Colonic mucosa (tissue), 4 donors: ENCODE results near the gene ERAP2. TPM values are rescaled to one million over a fixed set of nuclear protein-coding genes. Genes with fewer than 3 reads are reported as not detected.

Experiments used
- DNase-seq: peaks from one replicate; pipeline ENCODE4 v3.0.0-alpha.2; 2020
- H3K27ac ChIP-seq: fragments of 200-600 bp; one replicate; pipeline ENCODE4 v1.8.0; 2021
- H3K27me3 ChIP-seq: fragments of 200-600 bp; one replicate; pipeline ENCODE4 v1.8.0; 2021
- H3K36me3 ChIP-seq: fragments of 200-600 bp; one replicate; pipeline ENCODE4 v1.8.0; 2021
- H3K4me1 ChIP-seq: fragments of 200-600 bp; one replicate; pipeline ENCODE4 v1.8.0; 2021; ENCODE audit warnings: mild to moderate bottlenecking
- H3K4me3 ChIP-seq: fragments of 200-600 bp; one replicate; pipeline ENCODE4 v1.8.0; 2021
- H3K9ac ChIP-seq, 2 donors: one replicate each; pipeline ENCODE4 v1.7.0; 2013; ENCODE audit warnings: control low read depth in 2 of 2, low read depth in 2 of 2, low read length in 2 of 2
- H3K9me3 ChIP-seq: fragments of 200-600 bp; one replicate; pipeline ENCODE4 v1.8.0; 2021
- intact Hi-C: fragments of 100-400 bp; cut with DNase I; formaldehyde crosslinking; loops from one replicate; pipeline ENCODE4 v1.14.1; 2022
- total RNA-seq, 2 donors: library from RNA; stranded (reverse); fragmentation: NEBNext Ultra II Directional in 1 of 2; extraction: Animal tissue kit (Norgen Biotek cat#: 25700) in 1 of 2; gene quantifications; one replicate each; pipeline ENCODE4 v1.2.1, GENCODE V29; 2021
- TF ChIP-seq, protein P1 (sequence below): fragments of 200-600 bp; IDR thresholded peaks from one replicate; pipeline ENCODE4 v1.8.0; 2022; ENCODE audit warnings: antibody characterized with exemption, mild to moderate bottlenecking
- donor health status: healthy.
- donor health status: DM: no; HTN: no; CAD: no.
- donor health status: DM: no; HTN: no; CAD: no.

ERAP2 gene
- total RNA-seq, 2 donors from 2014 or later: 18.3 to 26.7 TPM

DNA sequence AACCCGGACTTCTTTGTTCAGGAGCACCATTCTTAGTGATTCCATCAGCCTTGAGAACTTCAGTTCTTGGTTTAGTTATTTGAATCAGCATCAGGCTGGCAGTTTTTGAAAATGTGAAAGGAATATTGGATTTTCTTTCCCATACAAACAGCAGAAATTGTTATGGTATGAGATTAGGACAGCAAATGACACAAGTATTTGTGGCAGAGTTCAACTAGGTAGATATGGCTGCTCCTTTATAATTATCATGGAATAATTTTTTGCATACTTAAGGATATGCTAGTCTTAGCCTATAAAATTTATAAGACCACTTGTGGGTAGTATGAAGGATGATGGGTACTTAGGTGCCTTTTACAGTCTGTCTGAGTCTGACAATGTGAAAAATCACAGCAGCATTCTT lies 25.5 kb downstream of the ERAP2 start:
- H3K36me3 ChIP-seq: no peaks in the 10 kb centered on the region
- H3K4me3 ChIP-seq: no peak overlapping the region
- DNase-seq: no peak
- H3K27ac ChIP-seq: no peak overlapping the region
- intact Hi-C loops: no loop called here
- no peaks in the 10 kb centered on the region for H3K4me1 ChIP-seq
- no peaks in the 10 kb centered on the region for H3K9me3 ChIP-seq
- H3K27me3 ChIP-seq: no peaks in the 10 kb centered on the region
- TF ChIP-seq, protein P1, sequence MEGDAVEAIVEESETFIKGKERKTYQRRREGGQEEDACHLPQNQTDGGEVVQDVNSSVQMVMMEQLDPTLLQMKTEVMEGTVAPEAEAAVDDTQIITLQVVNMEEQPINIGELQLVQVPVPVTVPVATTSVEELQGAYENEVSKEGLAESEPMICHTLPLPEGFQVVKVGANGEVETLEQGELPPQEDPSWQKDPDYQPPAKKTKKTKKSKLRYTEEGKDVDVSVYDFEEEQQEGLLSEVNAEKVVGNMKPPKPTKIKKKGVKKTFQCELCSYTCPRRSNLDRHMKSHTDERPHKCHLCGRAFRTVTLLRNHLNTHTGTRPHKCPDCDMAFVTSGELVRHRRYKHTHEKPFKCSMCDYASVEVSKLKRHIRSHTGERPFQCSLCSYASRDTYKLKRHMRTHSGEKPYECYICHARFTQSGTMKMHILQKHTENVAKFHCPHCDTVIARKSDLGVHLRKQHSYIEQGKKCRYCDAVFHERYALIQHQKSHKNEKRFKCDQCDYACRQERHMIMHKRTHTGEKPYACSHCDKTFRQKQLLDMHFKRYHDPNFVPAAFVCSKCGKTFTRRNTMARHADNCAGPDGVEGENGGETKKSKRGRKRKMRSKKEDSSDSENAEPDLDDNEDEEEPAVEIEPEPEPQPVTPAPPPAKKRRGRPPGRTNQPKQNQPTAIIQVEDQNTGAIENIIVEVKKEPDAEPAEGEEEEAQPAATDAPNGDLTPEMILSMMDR: no peak
- no peak overlapping the region for H3K9ac ChIP-seq

DNA sequence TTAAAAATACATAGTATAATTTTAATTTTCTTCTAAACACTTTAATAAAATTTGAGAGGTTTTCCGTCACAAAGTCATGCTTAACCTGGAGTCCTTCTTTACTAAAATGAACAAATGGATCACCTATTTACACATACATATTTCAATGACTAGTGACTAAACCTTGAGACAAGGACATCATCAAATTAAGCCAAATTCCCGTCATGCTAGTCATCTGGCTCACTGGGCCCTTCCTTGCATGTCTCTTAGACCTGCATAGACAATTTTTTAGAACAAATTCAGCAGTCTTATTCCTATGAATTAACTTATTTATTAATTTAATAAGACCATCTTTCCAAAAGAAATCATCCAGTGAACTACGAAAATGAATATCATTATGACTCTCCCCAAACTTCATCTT lies 26.6 kb downstream of the ERAP2 start:
- intact Hi-C loops: no loop called here
- no peaks in the 10 kb centered on the region for H3K27me3 ChIP-seq
- no peak for DNase-seq
- no peaks in the 10 kb centered on the region for H3K9me3 ChIP-seq
- H3K36me3 ChIP-seq: no peaks in the 10 kb centered on the region
- no peak overlapping the region for H3K4me3 ChIP-seq
- no peaks in the 10 kb centered on the region for H3K4me1 ChIP-seq
- TF ChIP-seq, protein P1: no peak
- no peak overlapping the region for H3K27ac ChIP-seq
- no peak overlapping the region for H3K9ac ChIP-seq

DNA sequence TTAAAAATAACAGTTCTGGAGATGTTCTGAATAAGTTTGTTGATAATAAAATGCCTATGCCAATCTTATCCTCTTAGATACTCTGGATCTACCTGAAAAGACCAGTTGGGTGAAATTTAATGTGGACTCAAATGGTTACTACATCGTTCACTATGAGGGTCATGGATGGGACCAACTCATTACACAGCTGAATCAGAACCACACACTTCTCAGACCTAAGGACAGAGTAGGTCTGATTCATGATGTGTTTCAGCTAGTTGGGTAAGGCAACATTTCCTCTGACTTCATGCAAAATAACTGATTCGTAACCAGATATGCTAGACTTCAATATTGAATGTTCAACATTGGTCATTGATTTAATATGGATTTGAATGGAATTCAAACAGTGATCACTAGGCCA lies 27.0 kb downstream of the ERAP2 start:
- DNase-seq: no peak
- Histone ChIP-seq H3K4me3 (no peak overlapping the region), H3K9ac (no peak overlapping the region), H3K27me3 (no peaks in the 10 kb centered on the region), H3K27ac (no peak overlapping the region), H3K4me1 (no peaks in the 10 kb centered on the region), H3K9me3 (no peaks in the 10 kb centered on the region), H3K36me3 (no peaks in the 10 kb centered on the region)
- TF ChIP-seq, protein P1: no peak
- intact Hi-C loops: no loop called here

DNA sequence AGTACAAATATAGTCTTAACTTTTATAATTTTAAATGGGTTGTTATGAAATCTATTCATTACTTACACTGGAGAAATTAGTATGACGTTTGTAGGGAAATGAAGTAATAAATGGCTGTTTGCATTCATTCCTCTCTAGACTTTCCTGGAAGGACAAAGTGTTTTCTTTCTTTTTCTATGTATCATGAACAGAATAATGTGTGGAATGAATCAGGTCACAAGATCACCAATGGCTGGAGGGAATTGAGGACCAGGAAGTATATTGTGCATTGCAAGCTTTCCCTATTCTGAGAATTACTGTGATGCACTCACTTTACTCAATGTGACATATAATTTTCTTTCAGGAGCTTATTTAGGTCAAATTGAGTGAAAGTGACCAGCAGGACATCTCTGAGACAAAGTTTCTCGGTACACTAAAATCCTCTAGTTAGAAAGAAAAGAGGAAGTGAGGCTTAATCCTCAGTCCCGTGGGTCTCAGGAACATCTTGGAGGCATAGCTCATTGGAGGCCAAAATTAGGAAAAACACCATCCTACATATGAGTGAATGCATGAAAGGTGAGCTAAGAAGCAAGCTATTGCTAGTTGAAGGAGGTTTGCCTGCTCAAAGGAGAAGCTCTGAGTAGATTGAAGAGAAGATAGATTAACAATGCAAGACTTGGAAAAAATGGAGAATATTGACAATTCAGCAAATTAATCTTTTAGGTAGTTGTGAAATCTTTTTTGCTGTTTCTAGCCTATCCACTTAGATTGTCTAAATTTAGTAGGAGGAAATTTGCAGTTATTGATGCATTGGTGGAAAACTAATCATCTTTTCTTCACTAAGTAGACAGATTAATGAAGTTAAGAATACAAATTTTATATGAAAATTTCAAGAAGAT lies 28.0 kb downstream of the ERAP2 start:
- H3K4me1 ChIP-seq: no peaks in the 10 kb centered on the region
- intact Hi-C loops: no loop called here
- no peaks in the 10 kb centered on the region for H3K36me3 ChIP-seq
- no peak overlapping the region for H3K4me3 ChIP-seq
- no peak for DNase-seq
- no peak overlapping the region for H3K27ac ChIP-seq
- no peaks in the 10 kb centered on the region for H3K9me3 ChIP-seq
- TF ChIP-seq, protein P1: no peak
- no peak overlapping the region for H3K9ac ChIP-seq
- no peaks in the 10 kb centered on the region for H3K27me3 ChIP-seq

DNA sequence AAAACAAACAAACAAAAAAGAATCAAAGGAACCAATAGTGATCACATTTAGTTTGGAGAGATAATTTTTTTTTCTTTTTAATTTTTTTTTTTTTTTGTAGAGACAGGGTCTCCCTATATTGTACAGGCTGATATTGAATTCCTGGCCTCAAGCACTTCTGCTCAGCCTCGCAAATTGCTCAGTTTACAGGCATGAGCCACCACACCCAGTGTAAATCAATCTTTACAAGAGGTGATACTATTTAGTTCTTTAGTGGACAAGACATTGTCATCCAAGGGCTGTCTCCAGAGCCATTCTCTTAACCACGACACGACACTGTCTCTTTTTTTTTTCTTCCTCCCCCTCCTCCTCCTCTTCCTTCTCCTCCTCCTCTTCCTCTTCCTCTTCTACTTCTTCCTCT lies 29.6 kb downstream of the ERAP2 start:
- intact Hi-C loops: no loop called here
- Histone ChIP-seq H3K27ac (no peak overlapping the region), H3K9ac (no peak overlapping the region), H3K36me3 (no peaks in the 10 kb centered on the region), H3K4me3 (no peak overlapping the region), H3K4me1 (no peaks in the 10 kb centered on the region), H3K27me3 (no peaks in the 10 kb centered on the region), H3K9me3 (no peaks in the 10 kb centered on the region)
- TF ChIP-seq, protein P1: no peak
- no peak for DNase-seq
